Measurements from ENCODE around the gene NTPCR. TPM values are rescaled to one million over a fixed set of nuclear protein-coding genes. Genes with fewer than 3 reads are reported as not detected.

NTPCR gene
- polyA plus RNA-seq, 2 of the 4 experiments (the other 2 are of a cell fraction) = 69.9 to 83.6 TPM

DNA sequence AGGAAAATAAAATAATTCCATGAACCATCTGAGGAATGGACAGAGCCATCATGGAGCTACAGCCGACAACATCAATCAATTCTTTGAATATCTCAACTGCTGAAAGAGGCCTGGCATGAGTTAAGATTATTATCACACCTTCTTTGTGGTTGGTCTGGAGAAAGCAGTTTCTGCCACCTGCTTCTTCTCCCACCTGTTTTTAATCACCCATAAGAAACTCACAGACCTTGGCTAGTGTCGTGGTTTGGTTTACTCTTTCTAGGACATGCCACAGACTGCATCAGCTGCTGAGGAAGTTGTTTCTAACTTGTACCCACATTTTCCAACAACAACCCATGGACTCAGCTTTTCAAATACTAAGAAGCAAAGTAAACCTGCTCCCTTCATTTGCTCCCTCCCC lies 65.6 kb downstream of the NTPCR start:
- H3K27ac ChIP-seq = no peak overlapping the region
- POLR2A ChIA-PET = no interaction called here
- TF ChIP-seq FOSB (CRISPR knock-in tag; IDR thresholded peaks at IDR 0.05) (no peak), CEBPB (IDR thresholded peaks at IDR 0.05) (no peak), KDM1A (IDR thresholded peaks at IDR 0.05; ENCODE audit: low read depth) (no peak), EHMT2 (IDR thresholded peaks at IDR 0.05; ENCODE audit: low read depth) (no peak), HEYL (CRISPR knock-in tag; IDR thresholded peaks at IDR 0.05) (no peak), RCOR1 (IDR thresholded peaks at IDR 0.05; ENCODE audit: low read depth, low read length) (no peak), BHLHE40 (IDR thresholded peaks at IDR 0.05; ENCODE audit: low read depth, low read length) (no peak), HMGXB4 (CRISPR knock-in tag; IDR thresholded peaks at IDR 0.05; ENCODE audit: borderline replicate concordance) (no peak), ZSCAN20 (CRISPR knock-in tag; IDR thresholded peaks at IDR 0.05) (no peak), HDAC2 (IDR thresholded peaks at IDR 0.05) (no peak), MYC (IDR thresholded peaks at IDR 0.05; ENCODE audit: borderline replicate concordance, low read length) (no peak), HOXB13 (CRISPR knock-in tag; IDR thresholded peaks at IDR 0.05; ENCODE audit: low read depth) (no peak), HOXB5 (CRISPR knock-in tag; IDR thresholded peaks at IDR 0.05) (no peak)
- TF ChIP-seq, protein P1, sequence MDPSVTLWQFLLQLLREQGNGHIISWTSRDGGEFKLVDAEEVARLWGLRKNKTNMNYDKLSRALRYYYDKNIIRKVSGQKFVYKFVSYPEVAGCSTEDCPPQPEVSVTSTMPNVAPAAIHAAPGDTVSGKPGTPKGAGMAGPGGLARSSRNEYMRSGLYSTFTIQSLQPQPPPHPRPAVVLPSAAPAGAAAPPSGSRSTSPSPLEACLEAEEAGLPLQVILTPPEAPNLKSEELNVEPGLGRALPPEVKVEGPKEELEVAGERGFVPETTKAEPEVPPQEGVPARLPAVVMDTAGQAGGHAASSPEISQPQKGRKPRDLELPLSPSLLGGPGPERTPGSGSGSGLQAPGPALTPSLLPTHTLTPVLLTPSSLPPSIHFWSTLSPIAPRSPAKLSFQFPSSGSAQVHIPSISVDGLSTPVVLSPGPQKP (IDR thresholded peaks at IDR 0.05; ENCODE audit: low read depth, low read length) = no peak
- TF ChIP-seq, protein P2, sequence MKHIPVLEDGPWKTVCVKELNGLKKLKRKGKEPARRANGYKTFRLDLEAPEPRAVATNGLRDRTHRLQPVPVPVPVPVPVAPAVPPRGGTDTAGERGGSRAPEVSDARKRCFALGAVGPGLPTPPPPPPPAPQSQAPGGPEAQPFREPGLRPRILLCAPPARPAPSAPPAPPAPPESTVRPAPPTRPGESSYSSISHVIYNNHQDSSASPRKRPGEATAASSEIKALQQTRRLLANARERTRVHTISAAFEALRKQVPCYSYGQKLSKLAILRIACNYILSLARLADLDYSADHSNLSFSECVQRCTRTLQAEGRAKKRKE (CRISPR knock-in tag; IDR thresholded peaks at IDR 0.05; ENCODE audit: low read depth) = no peak
- TF ChIP-seq, protein P3, sequence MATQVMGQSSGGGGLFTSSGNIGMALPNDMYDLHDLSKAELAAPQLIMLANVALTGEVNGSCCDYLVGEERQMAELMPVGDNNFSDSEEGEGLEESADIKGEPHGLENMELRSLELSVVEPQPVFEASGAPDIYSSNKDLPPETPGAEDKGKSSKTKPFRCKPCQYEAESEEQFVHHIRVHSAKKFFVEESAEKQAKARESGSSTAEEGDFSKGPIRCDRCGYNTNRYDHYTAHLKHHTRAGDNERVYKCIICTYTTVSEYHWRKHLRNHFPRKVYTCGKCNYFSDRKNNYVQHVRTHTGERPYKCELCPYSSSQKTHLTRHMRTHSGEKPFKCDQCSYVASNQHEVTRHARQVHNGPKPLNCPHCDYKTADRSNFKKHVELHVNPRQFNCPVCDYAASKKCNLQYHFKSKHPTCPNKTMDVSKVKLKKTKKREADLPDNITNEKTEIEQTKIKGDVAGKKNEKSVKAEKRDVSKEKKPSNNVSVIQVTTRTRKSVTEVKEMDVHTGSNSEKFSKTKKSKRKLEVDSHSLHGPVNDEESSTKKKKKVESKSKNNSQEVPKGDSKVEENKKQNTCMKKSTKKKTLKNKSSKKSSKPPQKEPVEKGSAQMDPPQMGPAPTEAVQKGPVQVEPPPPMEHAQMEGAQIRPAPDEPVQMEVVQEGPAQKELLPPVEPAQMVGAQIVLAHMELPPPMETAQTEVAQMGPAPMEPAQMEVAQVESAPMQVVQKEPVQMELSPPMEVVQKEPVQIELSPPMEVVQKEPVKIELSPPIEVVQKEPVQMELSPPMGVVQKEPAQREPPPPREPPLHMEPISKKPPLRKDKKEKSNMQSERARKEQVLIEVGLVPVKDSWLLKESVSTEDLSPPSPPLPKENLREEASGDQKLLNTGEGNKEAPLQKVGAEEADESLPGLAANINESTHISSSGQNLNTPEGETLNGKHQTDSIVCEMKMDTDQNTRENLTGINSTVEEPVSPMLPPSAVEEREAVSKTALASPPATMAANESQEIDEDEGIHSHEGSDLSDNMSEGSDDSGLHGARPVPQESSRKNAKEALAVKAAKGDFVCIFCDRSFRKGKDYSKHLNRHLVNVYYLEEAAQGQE (IDR thresholded peaks at IDR 0.05) = no peak
- CTCF ChIA-PET = interaction anchor here (0.7 to 1.0 kb wide), 3 partner anchors 8 to 16 kb away, joined by 3 read pairs; no protein-coding TSS in a partner anchor
- no peaks in the 10 kb centered on the region for H3K9me3 ChIP-seq
- no peaks in the 10 kb centered on the region for H3K4me1 ChIP-seq
- no peak for ATAC-seq
- H3K4me3 ChIP-seq = no peak overlapping the region
- no peak overlapping the region for H3K4me2 ChIP-seq
- no peak for DNase-seq (ENCODE audit: low read depth in 1 of 2, low spot score in 1 of 2)
- no peak for FAIRE-seq
- WGBS (ENCODE audit: missing lambda C conversion rate) = 95% methylated on average over 2 of the region's 2 CpGs

DNA sequence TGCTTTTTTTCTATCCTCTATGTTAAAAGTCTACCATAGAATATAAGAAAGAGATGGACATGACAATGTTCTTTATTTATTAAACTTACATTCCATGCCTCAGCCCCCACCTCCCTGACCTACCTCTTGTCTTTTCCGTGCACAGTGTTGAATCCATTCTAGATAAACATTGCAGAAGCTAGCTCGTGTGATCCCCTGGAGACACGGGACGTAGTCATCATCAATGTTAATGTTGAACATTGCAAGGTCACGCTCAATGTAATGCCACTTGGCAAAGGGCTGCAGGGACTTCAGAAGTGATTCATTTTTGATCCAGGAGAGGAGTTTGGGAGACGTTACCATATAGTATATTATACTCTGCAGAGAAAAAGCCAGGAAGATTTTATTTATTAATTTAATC lies 66.4 kb downstream of the NTPCR start:
- Histone ChIP-seq H3K4me2 (no peak overlapping the region), H3K9me3 (no peaks in the 10 kb centered on the region), H3K27ac (no peak overlapping the region), H3K4me1 (no peaks in the 10 kb centered on the region), H3K4me3 (no peak overlapping the region)
- FAIRE-seq (no peak), ATAC-seq (no peak), DNase-seq (ENCODE audit: low read depth in 1 of 2, low spot score in 1 of 2) (no peak)
- CTCF ChIA-PET = no interaction called here
- TF ChIP-seq PBX3 (IDR thresholded peaks at IDR 0.05) (no peak), RARB (CRISPR knock-in tag; IDR thresholded peaks at IDR 0.05) (no peak), RNF2 (IDR thresholded peaks at IDR 0.05; ENCODE audit: borderline replicate concordance, low read depth) (no peak), RFX5 (IDR thresholded peaks at IDR 0.05) (no peak), SMC3 (IDR thresholded peaks at IDR 0.05) (no peak), E2F6 (IDR thresholded peaks at IDR 0.05; ENCODE audit: borderline replicate concordance, low read depth) (no peak)
- POLR2A ChIA-PET = no interaction called here
- WGBS (ENCODE audit: missing lambda C conversion rate) = 76% methylated on average over 6 of the region's 6 CpGs
